Measurements from ENCODE around the gene NSDHL. TPM values are rescaled to one million over a fixed set of nuclear protein-coding genes. Genes with fewer than 3 reads are reported as not detected.

The NSDHL gene
- total and polyA plus RNA-seq, 2 of the 13 experiments (the other 11 are each of a cell fraction or from before 2014, with no cell fraction given): 26.2 to 49.3 TPM

DNA sequence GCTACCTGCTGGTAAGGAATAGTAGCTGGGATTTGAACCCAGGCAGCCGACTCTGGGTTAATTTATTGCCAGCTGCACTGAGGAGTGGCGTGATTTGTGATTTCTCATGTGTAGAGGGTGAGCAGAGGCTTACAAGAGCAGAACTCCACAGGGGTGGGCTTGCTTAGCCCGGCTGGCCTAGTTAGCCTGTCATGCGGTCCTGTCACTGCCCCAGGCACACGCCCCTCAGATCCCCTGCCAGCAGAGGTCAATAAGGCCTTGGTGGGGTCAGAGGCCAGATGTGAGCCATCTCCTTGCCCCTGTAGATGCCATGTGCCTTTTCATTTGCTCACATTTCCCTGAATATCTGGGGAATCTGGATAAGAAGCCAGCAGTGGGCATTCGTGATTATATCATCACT is 13.4 kb downstream of the NSDHL start (continued):
- TF ChIP-seq, protein P1, sequence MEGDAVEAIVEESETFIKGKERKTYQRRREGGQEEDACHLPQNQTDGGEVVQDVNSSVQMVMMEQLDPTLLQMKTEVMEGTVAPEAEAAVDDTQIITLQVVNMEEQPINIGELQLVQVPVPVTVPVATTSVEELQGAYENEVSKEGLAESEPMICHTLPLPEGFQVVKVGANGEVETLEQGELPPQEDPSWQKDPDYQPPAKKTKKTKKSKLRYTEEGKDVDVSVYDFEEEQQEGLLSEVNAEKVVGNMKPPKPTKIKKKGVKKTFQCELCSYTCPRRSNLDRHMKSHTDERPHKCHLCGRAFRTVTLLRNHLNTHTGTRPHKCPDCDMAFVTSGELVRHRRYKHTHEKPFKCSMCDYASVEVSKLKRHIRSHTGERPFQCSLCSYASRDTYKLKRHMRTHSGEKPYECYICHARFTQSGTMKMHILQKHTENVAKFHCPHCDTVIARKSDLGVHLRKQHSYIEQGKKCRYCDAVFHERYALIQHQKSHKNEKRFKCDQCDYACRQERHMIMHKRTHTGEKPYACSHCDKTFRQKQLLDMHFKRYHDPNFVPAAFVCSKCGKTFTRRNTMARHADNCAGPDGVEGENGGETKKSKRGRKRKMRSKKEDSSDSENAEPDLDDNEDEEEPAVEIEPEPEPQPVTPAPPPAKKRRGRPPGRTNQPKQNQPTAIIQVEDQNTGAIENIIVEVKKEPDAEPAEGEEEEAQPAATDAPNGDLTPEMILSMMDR (CRISPR knock-in tag; IDR thresholded peaks at IDR 0.05): no peak

DNA sequence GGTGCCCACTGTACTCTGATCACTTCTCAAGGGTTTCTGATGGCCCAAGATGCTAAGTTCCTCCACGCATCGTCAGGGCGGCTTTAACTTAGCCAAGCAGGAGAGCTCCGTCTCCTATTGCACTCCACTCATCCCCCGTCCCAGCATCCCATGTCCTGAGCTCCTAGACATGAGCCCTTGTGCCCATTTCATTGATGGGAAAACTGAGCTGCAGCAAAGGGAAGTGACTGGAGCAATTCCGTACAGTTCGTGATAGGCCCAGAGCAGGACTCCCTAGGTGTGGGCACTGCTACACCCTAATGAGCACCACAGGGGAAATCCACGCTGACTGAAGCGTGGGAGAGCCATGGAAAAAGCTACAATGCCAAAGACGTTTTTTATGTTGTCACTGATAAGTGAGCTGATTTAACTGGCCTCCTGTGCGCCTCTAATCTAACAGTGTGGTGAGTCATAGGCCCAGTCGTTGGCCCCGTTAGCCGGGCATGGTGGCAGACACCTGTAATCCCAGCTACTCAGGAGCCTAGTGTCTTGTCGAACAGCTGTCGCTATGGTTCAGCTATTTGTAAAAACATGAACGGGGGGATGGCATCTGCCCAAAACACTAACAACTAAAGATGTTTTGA is 14.9 kb downstream of the NSDHL start:
- peaks cover 1 to 29% of the 10 kb centered on the region in 2 experiments; a peak in 3 of 5 replicates for H3K36me3 ChIP-seq (replicated peaks in 1 of 2; ENCODE audit: control insufficient read depth in 1 of 2, insufficient read depth in 2 of 2, low read length in 2 of 2)
- no peak for ATAC-seq
- intact Hi-C loops (cut with micrococcal nuclease; ENCODE audit: unreplicated experiment): no loop called here
- H3K79me2 ChIP-seq (ENCODE audit: insufficient read depth, low read length): peaks cover 40% of the 10 kb centered on the region
- ChIA-PET POLR2A (no interaction called here), CTCF (ENCODE audit: low intra/inter-chr PET ratio, low total read pairs) (no interaction called here)
- H3K27ac ChIP-seq (ENCODE audit: extremely low read length, insufficient read depth, low read length): no peak overlapping the region
- DNase-seq (ENCODE audit: low spot score): no peak
- FAIRE-seq: no peak
- no peak overlapping the region for H3K4me3 ChIP-seq (replicated peaks in 1 of 3; ENCODE audit: insufficient read depth in 1 of 3, low read depth in 2 of 3, low read length in 3 of 3)
- H3K4me2 ChIP-seq (ENCODE audit: low read depth, low read length): no peak overlapping the region
- no peaks in the 10 kb centered on the region for H3K27me3 ChIP-seq (ENCODE audit: control insufficient read depth in 1 of 2, insufficient read depth in 2 of 2, low read length in 2 of 2)
- H3K4me1 ChIP-seq (ENCODE audit: insufficient read depth, low read length): no peaks in the 10 kb centered on the region
- TF ChIP-seq ZNF629 (CRISPR knock-in tag; conservative IDR thresholded peaks at IDR 0.05): peak; percentile 80
- TF ChIP-seq ZNF335 (CRISPR knock-in tag; IDR thresholded peaks at IDR 0.05): no peak
- H2AFZ ChIP-seq (ENCODE audit: low read length): no peak overlapping the region
- H3K9ac ChIP-seq (ENCODE audit: insufficient read depth, low read depth, low read length): no peak overlapping the region
- peaks cover 5% of the 10 kb centered on the region; the same call in 1 of the 2 replicates for H4K20me1 ChIP-seq (ENCODE audit: insufficient read depth, low read length)
- BruUV-seq (replicated peaks): no TSS peak
- no peaks in the 10 kb centered on the region for H3K9me3 ChIP-seq (ENCODE audit: low read length)
- 98% methylated on average over 6 of the region's 17 CpGs for WGBS (ENCODE audit: low lambda C conversion rate)
- in situ Hi-C loops (cut with HindIII; ENCODE audit: extremely low pct_ligation_motif_present, low pct_unique_long_range_greater_than_20kb): no loop called here

DNA sequence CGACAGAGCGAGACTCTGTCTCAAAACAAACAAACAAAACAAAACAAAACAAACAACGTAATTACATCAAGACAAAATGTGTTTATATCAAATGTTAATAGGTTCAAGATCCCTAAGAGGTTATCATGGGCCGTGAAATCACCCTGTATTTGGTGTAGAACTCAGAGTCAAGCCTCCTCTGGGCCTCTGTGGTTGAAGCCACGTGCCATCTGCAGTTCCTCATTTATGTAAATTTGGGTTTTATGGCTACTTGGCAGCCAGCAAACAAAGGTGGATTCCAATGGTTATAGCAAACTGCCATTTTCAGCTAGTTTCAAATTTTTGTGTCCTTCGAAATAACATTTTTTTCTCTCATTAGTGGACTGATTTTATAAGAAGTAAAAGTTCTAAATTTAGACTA is 16.4 kb downstream of the NSDHL start:
- Histone ChIP-seq H3K27ac (ENCODE audit: extremely low read length, insufficient read depth, low read length) (no peak overlapping the region), H3K9ac (ENCODE audit: insufficient read depth, low read depth, low read length) (no peak overlapping the region), H4K20me1 (ENCODE audit: insufficient read depth, low read length) (peaks cover 5% of the 10 kb centered on the region; the same call in 1 of the 2 replicates), H2AFZ (ENCODE audit: low read length) (no peak overlapping the region), H3K9me3 (ENCODE audit: low read length) (no peaks in the 10 kb centered on the region), H3K79me2 (ENCODE audit: insufficient read depth, low read length) (peaks cover 29% of the 10 kb centered on the region), H3K4me3 (replicated peaks in 1 of 3; ENCODE audit: insufficient read depth in 1 of 3, low read depth in 2 of 3, low read length in 3 of 3) (no peak overlapping the region), H3K4me2 (ENCODE audit: low read depth, low read length) (no peak overlapping the region), H3K36me3 (replicated peaks in 1 of 2; ENCODE audit: control insufficient read depth in 1 of 2, insufficient read depth in 2 of 2, low read length in 2 of 2) (peaks cover 3 to 40% of the 10 kb centered on the region in 2 experiments; a peak in 4 of 5 replicates), H3K27me3 (ENCODE audit: control insufficient read depth in 1 of 2, insufficient read depth in 2 of 2, low read length in 2 of 2) (no peaks in the 10 kb centered on the region), H3K4me1 (ENCODE audit: insufficient read depth, low read length) (no peaks in the 10 kb centered on the region)
- in situ Hi-C loops (cut with HindIII; ENCODE audit: extremely low pct_ligation_motif_present, low pct_unique_long_range_greater_than_20kb): no loop called here
- BruUV-seq (replicated peaks): no TSS peak
- FAIRE-seq (no peak), DNase-seq (ENCODE audit: low spot score) (no peak), ATAC-seq (no peak)
- WGBS (ENCODE audit: low lambda C conversion rate): over 99% methylated on average over 6 of the region's 6 CpGs
- ChIA-PET CTCF (ENCODE audit: low intra/inter-chr PET ratio, low total read pairs) (no interaction called here), POLR2A (no interaction called here)
- intact Hi-C loops (cut with micrococcal nuclease; ENCODE audit: unreplicated experiment): no loop called here
- TF ChIP-seq PRPF4 (IDR thresholded peaks at IDR 0.05; ENCODE audit: low read depth, low read length, poor library complexity, severe bottlenecking) (no peak), U2AF2 (IDR thresholded peaks at IDR 0.05; ENCODE audit: low read depth, low read length) (no peak), ERF (CRISPR knock-in tag; IDR thresholded peaks at IDR 0.05) (no peak), HOXA7 (CRISPR knock-in tag; IDR thresholded peaks at IDR 0.05) (no peak), ZSCAN25 (CRISPR knock-in tag; IDR thresholded peaks at IDR 0.05) (no peak), RFX3 (CRISPR knock-in tag; IDR thresholded peaks at IDR 0.05) (no peak), ZFP36L2 (CRISPR knock-in tag; IDR thresholded peaks at IDR 0.05) (no peak), MIXL1 (CRISPR knock-in tag; IDR thresholded peaks at IDR 0.05) (no peak)
- TF ChIP-seq, protein P2, sequence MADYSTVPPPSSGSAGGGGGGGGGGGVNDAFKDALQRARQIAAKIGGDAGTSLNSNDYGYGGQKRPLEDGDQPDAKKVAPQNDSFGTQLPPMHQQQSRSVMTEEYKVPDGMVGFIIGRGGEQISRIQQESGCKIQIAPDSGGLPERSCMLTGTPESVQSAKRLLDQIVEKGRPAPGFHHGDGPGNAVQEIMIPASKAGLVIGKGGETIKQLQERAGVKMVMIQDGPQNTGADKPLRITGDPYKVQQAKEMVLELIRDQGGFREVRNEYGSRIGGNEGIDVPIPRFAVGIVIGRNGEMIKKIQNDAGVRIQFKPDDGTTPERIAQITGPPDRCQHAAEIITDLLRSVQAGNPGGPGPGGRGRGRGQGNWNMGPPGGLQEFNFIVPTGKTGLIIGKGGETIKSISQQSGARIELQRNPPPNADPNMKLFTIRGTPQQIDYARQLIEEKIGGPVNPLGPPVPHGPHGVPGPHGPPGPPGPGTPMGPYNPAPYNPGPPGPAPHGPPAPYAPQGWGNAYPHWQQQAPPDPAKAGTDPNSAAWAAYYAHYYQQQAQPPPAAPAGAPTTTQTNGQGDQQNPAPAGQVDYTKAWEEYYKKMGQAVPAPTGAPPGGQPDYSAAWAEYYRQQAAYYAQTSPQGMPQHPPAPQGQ (CRISPR knock-in tag; IDR thresholded peaks at IDR 0.05; ENCODE audit: borderline replicate concordance): no peak
- TF ChIP-seq, protein P3, sequence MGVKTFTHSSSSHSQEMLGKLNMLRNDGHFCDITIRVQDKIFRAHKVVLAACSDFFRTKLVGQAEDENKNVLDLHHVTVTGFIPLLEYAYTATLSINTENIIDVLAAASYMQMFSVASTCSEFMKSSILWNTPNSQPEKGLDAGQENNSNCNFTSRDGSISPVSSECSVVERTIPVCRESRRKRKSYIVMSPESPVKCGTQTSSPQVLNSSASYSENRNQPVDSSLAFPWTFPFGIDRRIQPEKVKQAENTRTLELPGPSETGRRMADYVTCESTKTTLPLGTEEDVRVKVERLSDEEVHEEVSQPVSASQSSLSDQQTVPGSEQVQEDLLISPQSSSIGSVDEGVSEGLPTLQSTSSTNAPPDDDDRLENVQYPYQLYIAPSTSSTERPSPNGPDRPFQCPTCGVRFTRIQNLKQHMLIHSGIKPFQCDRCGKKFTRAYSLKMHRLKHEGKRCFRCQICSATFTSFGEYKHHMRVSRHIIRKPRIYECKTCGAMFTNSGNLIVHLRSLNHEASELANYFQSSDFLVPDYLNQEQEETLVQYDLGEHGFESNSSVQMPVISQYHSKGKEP (CRISPR knock-in tag; IDR thresholded peaks at IDR 0.05): no peak

Measured in HepG2 (cell line).